Activated CD4-positive, alpha-beta T cell treated with anti-CD3 and anti-CD28 coated beads for 1 hour (primary cell): ENCODE measurements around the gene DYNC2H1.
"Not testable (repeated sequence)": the region's sequence is repeated elsewhere in the genome, so short reads cannot be mapped to it uniquely, and the experiment has no call there.

Experiments used
- DNase-seq: peaks from one replicate; pipeline ENCODE4 v3.0.0-alpha.2; 2020

DYNC2H1 gene

GRCh38 chr11:103295704-103296103 is 186.5 kb downstream of the DYNC2H1 start:
- DNase-seq, result no peak

DNA sequence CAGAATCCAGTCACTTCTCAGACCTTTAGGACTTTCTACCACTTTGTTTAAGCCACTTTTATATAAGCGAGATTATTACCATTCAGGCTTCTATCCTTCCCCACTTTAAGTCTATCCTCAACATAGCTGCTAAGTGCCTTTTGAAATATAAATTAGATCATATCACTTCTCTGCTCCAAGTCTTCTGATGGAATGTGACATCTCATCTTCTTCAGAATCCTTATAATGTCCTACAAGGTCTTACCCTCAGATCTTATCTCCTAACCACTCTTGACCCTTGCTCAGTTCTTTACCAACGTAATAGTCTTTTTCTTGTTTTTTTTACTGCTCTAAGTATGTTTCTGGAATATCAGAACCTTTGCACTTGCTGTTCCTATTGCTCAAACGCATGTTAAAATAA is 188.7 kb downstream of the DYNC2H1 start:
- DNase-seq, result no peak

DNA sequence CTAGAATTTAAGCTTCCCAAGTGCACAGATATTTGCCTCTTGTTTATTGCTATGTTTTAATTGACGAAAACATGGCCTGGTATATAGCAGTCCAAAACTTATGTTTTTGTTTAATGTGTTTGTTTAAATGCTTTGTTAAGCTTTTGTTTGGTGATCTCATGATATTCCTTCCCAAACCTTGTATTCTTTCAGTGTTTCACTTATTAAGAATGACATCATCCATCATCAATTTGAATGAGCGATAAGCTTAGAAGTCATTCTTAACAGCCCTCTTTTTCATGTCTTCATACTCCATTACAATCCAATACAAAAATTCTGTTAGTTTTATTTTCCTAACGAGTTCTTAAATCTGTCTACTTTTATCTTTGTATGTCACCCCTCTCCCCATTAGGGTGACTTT is 206.0 kb downstream of the DYNC2H1 start:
- DNase-seq, result no peak

DNA sequence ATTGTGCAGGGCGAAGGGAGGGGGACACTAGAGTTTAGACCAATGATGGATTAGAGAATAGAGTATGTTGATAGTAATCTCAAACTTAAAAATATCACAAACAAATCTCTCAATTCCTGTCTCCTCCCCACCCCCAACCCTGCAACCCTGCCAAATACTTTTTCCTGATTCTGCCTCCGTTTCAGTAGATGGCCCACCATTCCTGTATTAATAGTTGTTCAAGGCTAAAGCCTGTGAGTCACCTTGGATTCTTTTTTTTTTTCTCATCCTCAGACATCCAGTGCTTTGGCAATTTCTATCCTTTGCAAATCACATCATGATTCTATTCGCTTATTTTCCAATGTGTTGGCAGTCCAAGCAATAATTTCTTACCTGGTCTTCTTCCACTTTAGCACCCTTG is 207.9 kb downstream of the DYNC2H1 start:
- DNase-seq, result no peak

GRCh38 chr11:103322821-103323220 is 213.6 kb downstream of the DYNC2H1 start:
- no peak for DNase-seq

DNA sequence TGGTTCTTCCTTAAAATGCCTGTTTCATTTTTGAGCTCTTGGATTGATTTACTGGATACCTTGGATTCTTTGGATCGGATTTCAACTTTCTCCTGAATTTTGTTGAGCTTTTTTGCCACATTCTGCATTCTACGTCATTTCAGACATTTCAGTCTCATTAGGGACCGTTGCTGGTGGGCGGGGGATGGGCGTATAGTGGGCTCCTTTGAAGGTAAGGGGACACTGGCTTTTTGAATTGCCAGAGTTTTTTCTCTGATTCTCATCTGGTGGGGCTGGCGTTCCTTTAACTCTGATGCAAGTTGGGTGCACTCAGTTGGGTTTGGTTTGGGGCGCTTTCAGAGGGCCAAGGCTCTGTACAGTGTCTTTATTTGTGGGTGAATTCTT is 216.5 kb downstream of the DYNC2H1 start:
- DNase-seq, result no peak

DNA sequence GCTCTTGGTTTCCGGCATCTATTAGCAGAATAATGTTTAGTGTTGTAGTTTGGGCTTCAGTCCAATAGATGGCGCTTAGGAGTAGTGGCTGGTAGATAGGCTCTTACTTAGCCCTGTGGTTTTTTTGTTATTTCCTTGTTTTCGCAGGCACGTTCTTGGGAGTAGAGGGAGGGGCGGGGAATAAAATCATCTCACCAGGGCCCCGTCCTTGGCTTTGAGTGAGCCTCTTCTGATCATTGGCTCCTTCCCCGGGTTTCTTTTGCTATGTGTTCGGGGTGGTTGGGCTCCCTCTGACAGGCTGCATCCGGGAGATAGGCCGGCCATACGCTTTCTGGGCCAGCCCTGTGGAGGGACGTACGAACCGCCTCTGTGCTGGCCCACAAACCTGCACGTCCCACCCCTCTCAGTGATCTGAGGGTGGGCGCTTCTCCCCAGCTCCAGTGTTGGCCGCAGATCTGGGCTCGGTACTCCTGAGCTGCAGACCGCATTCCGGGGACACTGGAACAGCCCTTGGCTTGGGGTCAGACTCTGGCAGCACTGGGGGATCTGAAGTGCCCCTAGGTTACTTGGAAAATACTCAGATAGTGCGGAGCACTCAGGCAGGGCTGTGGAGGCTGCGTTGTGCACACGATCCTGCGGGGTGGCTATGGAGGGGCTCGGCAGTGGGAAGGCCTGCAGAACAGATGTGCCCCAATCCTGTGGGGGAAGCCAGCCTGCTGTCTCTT is 217.0 kb downstream of the DYNC2H1 start:
- DNase-seq, result no peak

DNA sequence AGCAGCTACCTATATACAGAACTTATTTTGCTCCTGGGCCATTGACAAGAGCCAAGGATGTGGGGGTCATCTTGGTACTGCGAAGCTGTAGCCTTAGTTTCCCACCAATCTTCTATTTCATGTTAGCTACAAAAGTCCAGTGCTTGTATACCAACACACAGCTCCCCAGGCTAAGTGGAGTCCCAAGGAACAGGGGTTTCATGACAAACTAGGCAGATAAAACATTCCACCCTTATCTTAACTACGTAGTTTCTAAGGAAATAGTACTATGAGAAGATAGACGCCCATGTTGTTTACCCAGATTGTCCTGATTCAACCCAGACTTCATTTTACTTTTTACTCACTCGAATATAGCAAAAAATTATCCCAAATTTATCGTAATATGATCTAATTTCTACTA is 218.5 kb downstream of the DYNC2H1 start:
- DNase-seq, result no peak

DNA sequence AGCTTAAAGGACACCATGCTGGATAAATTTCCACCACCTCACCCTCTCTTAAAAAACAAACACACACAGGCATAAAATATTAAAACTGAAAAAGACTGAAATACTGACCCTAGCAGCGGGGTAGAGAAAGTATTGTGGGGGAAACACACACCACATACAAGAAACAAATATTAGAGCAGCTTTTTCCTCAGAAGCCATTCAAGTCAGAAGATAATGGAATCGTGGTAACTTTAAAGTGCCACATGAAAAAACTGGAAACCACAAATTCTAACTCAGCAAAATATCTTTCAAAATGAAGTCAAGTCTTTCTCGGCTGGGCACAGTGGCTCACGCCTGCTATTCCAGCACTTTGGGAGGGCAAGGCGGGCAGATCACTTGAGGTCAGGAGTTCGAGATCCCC is 223.2 kb downstream of the DYNC2H1 start:
- DNase-seq, result no peak

GRCh38 chr11:103338621-103339484 is 229.6 kb downstream of the DYNC2H1 start:
- no peak for DNase-seq

DNA sequence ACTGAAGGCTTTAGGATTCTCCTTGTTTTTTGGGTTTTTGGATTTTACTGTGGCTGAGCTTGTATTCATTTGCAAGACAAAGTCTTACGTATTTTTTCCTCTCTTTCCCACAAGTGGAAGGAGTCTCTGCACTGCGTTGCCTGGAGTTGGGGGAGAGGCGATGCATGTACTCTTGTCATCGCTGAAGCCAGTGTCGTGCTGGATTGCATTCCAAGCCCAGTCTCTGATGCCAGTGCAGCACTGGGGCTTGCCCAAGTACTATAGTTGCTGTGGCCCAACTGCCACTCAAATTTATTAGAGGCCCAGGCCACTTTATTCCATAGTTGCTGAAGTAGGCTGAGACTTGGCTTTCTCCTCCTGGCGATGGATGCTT is 230.2 kb downstream of the DYNC2H1 start:
- DNase-seq, result no peak

DNA sequence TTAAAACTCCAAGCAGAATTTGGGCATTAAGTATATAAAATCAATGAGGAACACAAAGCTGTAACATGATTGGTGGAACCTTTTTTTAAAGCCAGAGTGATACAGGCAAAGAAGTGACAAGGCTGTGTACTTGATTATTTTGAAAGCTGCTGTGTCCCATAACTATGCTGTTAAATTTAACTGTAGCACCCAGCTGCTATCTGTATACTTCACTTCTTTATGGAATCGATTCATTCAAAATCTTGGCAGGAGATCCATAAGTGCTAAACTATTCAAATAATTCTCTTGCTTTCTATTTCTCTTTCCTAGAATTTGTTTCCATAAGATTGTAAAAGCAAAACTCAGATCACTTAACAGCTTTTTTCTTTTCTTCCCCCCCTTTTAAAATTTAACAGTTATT is 231.7 kb downstream of the DYNC2H1 start:
- DNase-seq, result no peak

DNA sequence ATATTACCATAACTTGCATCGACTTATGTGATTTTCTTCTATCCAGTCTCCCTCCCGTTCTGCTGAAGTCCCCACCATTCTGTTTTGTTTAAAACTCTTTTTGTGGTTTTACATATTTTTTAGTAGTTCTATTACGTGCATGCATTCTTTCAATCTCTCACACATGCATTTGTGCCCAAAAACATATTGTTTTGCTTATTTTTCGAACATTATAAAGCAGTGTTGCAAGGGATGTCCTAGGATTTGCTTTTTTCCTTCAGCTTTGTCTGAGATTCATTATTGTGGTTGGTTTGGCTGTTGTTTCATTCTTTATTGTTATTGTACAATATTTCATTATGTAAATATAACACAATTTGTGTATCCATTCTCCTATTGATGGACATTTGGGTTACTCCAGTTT is 235.7 kb downstream of the DYNC2H1 start:
- no peak for DNase-seq

- DNase-seq, result no peak
Measured at GRCh38 chr11:103349595-103349994, 240.4 kb downstream of the DYNC2H1 start.

DNA sequence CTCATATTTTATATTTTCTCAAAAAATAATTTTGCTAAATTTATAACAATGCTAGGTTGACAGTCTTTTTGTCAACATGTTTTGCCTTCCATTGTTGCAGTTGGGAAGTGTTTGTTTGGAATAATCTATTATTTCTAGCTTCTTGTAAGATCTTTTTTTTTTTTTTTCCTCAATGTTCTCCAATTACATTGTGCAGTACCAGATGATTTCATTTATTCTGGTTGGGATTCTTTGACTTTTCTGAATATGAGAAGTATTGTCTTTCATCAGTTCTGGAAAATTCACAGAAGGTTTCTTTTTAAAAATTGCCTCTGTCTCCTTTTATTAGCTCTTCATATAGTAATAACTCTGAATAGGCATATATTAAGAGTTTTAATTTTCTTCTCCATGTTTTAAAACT is 245.4 kb downstream of the DYNC2H1 start:
- DNase-seq, result no peak

DNA sequence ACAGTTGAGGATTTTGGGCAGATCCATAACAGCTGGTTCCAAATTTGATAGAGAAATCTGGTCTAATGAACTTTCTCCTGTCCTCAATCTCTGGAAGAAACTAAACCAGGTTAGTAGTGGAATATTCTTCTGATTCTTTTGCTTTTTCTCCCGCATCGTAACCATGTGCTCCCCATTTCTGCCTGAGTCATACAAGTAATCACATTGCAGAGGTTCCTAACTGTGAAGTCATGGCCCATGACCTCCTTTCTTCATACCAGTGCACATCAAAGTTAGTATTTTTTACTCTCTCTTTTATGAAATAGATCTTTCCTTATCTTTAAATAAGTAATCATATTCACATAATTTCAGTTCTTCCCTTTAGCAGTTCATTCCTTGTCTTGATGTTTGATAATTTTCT is 249.0 kb downstream of the DYNC2H1 start:
- no peak for DNase-seq

DNA sequence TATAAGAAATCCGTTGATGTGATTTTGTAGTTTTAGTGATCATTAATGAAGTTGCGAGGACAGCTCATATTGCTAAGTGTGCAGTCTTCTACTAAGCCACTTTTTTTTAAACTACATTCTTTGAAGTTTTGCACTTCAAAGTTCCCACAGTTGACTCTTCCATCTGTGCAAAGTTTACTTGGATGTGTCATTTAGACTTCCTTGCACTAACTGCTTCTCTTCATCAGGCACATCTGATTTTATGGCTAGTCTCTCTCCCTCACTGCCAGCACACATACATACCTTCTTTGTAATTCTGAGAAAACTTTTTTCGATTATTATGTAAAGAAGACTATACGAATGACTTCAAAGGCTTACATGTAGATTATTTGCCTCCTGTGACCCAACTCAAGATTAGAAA is 250.0 kb downstream of the DYNC2H1 start:
- no peak for DNase-seq

DNA sequence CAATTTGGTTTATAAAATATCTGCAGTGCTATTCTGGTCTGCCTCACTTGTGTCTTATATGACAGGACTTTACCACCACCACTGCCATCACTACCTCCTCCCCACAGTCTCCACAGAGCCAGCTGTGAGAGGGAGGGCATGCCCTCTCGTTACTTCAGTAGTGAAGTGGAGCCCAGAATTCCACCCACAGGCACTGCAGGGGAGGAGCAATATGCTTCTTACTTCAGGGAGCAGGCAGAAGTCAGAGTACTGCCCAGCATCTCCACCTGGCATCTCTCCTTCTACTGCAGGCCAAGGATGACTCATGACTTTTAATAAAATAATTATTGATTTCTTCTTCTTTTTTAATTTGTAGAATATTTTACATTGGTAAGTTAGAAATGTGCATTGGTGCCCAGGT is 255.5 kb downstream of the DYNC2H1 start:
- DNase-seq, result no peak

GRCh38 chr11:103367650-103368049 is 258.4 kb downstream of the DYNC2H1 start:
- no peak for DNase-seq

DNA sequence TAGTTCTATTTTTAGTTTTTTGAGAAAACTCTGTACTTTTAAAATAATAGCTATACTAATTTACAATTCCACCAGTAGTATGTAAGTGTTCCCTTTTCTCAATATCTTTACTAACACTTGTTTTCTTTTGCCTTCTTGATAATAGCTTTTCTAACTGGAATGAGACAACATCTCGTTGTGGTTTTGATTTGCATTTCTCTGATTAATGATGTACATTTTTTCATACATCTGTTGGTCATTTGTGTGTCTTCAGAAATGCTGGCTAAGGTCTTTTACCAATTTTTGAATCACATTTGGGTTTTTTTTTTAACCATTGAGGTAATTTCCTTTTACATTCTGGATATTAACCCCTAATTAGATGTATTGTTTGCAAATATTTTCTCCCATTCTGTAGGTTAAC is 258.9 kb downstream of the DYNC2H1 start:
- DNase-seq, result no peak

- no peak for DNase-seq
Measured at GRCh38 chr11:103370076-103370475, 260.9 kb downstream of the DYNC2H1 start.

- DNase-seq, result no peak
Measured at GRCh38 chr11:103372906-103373305, 263.7 kb downstream of the DYNC2H1 start.

DNA sequence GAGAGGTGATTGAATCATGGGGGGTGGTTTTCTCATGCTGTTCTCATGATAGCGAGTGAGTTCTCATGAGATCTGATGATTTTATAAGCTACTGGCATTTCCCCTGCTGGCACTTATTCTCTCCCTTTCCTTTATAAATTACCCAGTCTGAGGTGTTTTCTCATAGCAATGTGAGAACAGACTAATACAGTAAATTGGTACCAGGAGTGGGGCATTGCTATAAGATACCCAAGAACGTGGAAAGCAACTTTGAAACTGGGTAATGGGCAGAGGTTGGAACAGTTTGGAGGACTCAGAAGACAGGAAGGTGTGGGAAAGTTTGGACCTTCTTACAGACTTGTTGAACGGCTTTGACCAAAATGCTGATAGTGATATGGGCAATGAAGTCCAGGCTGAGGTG is 265.0 kb downstream of the DYNC2H1 start:
- not testable (repeated sequence) for DNase-seq

DNA sequence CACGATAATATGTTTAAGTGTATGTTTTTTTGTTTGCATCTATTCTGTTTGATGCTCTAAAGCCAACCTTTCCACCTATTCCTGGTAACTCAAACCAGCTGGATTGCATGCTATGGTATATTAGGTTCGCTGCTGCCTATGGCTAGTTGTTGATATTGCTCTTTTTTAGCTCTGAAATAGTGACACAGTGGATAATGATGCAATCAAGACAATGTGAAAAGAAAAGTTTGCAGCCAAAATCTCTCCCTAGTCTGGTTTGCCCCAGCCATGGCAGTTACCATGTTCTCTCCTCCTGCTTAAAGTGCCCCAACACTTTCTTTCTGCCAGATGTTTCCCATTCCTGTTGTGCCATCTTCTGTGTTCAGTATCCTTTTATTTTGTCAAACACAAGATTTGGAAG is 269.7 kb downstream of the DYNC2H1 start:
- no peak for DNase-seq

GRCh38 chr11:103380031-103380430 is 270.8 kb downstream of the DYNC2H1 start:
- no peak for DNase-seq
